ENCODE results near the gene FGF14.

DNA sequence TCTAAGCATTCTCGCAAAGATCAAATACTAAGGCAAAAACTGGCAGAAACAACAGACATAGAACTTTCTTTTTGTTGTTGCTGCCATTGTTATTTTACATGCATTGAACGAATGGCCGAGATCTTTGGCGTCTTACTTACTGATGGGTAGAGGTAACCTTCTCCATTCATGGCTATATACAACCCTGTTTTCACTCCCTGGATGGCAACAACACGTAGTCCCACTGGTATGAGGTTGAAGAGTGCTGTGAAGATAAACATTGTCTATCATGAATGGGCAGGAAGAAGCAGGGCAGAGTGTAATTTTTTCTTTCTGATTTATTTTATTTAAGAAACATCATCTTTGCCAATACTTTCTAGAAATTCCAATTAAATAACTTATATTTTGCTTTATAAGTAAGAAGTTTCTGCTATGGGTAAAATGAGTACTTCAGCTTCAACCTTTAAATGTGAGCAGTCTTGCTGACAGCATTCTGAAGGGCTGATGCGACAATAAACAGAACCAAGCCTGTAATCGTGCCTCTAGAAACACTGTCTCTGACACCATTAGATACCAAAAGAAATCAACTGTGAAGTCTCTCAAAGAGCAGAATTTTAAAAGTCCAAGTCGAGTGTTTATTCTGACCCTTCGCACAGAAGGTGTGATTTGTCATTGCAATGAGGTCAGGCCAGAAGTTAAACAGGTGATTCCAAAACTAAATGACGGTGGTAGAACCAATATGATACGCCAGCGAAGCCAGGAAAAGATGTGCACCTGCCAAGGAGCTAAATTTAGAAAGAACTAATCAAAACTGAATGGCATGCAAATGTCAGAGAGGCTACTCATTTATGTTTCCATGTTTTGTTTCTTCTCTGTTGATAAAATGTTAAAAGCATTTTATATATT, 533.0 kb downstream of the FGF14 start:
- TF ChIP-seq, protein P1, sequence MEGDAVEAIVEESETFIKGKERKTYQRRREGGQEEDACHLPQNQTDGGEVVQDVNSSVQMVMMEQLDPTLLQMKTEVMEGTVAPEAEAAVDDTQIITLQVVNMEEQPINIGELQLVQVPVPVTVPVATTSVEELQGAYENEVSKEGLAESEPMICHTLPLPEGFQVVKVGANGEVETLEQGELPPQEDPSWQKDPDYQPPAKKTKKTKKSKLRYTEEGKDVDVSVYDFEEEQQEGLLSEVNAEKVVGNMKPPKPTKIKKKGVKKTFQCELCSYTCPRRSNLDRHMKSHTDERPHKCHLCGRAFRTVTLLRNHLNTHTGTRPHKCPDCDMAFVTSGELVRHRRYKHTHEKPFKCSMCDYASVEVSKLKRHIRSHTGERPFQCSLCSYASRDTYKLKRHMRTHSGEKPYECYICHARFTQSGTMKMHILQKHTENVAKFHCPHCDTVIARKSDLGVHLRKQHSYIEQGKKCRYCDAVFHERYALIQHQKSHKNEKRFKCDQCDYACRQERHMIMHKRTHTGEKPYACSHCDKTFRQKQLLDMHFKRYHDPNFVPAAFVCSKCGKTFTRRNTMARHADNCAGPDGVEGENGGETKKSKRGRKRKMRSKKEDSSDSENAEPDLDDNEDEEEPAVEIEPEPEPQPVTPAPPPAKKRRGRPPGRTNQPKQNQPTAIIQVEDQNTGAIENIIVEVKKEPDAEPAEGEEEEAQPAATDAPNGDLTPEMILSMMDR (IDR thresholded peaks at IDR 0.05; ENCODE audit: low read depth, low read length, poor library complexity, severe bottlenecking): no peak
- TF ChIP-seq EZH2phosphoT487 (IDR thresholded peaks at IDR 0.05; ENCODE audit: borderline replicate concordance, low read length): no peak

All from DOHH2 (cell line).